K562 (cell line): ENCODE results near the gene ZP3. TPM values are rescaled to one million over a fixed set of nuclear protein-coding genes. Genes with fewer than 3 reads are reported as not detected.

Experiments
- GATAD2B ChIP-seq: fragments of 450-650 bp; IDR thresholded peaks from 2 replicates; pipeline ENCODE4 v1.6.1; 2017; ENCODE audit warnings: mild to moderate bottlenecking, borderline replicate concordance
- MNT ChIP-seq, 2 experiments: fragments of 450-650 bp; conservative IDR thresholded peaks; 2 replicates each; pipeline ENCODE4 v1.6.1; 2017; ENCODE audit warnings: mild to moderate bottlenecking in 2 of 2, moderate library complexity in 2 of 2
- NCOA6 ChIP-seq: fragments of 450-650 bp; IDR thresholded peaks from 2 replicates; pipeline ENCODE4 v1.6.1; 2017; ENCODE audit warnings: mild to moderate bottlenecking
- NR2C1 ChIP-seq, 2 experiments: fragments of 450-650 bp; IDR thresholded peaks; 2 replicates each; pipeline ENCODE4 v1.6.1; 2017; ENCODE audit warnings: mild to moderate bottlenecking in 2 of 2, antibody characterized with exemption in 1 of 2, inconsistent platforms in 1 of 2, missing compliant biosample characterization in 1 of 2, missing genetic modification characterization in 1 of 2
- RBBP5 ChIP-seq: fragments of 200-600 bp; sonication (generic); IDR thresholded peaks from 2 replicates; pipeline ENCODE4 v1.6.1; 2012; ENCODE audit warnings: borderline replicate concordance, mild to moderate bottlenecking, low read length, control low read depth, inconsistent platforms; ENCODE audit not compliant: insufficient read depth, poor library complexity, severe bottlenecking
- RFX1 ChIP-seq: fragments of 450-650 bp; IDR thresholded peaks from 2 replicates; pipeline ENCODE4 v1.6.1; 2016; ENCODE audit warnings: mild to moderate bottlenecking, moderate library complexity
- SAFB2 ChIP-seq: fragments of 200-400 bp; formaldehyde crosslinking; IDR thresholded peaks from 2 replicates; pipeline ENCODE4 v1.6.1; 2018; ENCODE audit warnings: borderline replicate concordance, low read length, low read depth, moderate library complexity; ENCODE audit not compliant: severe bottlenecking
- SLC30A9 ChIP-seq: fragments of 250-450 bp; sonication (Bioruptor Pico); IDR thresholded peaks from 2 replicates; pipeline ENCODE4 v1.8.0; 2022; ENCODE audit warnings: mild to moderate bottlenecking, moderate library complexity
- STAT6 ChIP-seq: sonication (generic); formaldehyde crosslinking; IDR thresholded peaks from 2 replicates; pipeline ENCODE4 v1.8.1; 2023; ENCODE audit warnings: mild to moderate bottlenecking, missing genetic modification reagents
- SUPT5H ChIP-seq: fragments of 450-650 bp; IDR thresholded peaks from 2 replicates; pipeline ENCODE4 v1.6.1; 2016
- TEAD4 ChIP-seq, 2 experiments: sonication (generic) in 1 of 2; formaldehyde crosslinking in 1 of 2; IDR thresholded peaks; 2 replicates each; pipeline versions ENCODE4 v1.6.1 to v1.8.0; 2012 to 2022; ENCODE audit warnings: borderline replicate concordance in 1 of 2, inconsistent platforms in 1 of 2, low read length in 1 of 2, mild to moderate bottlenecking in 1 of 2, missing genetic modification reagents in 1 of 2
- USF1 ChIP-seq: sonication (generic); formaldehyde crosslinking; IDR thresholded peaks from 2 replicates; pipeline ENCODE4 v1.9.0; 2022; ENCODE audit warnings: mild to moderate bottlenecking, missing genetic modification reagents
- XRCC5 ChIP-seq: fragments of 200-400 bp; formaldehyde crosslinking; IDR thresholded peaks from 2 replicates; pipeline ENCODE4 v1.6.1; 2017; ENCODE audit warnings: low read depth, mild to moderate bottlenecking, low read length
- ZNF263 ChIP-seq: sonication (generic); formaldehyde crosslinking; IDR thresholded peaks from 2 replicates; pipeline ENCODE4 v1.8.0; 2022; ENCODE audit warnings: mild to moderate bottlenecking, missing genetic modification reagents, borderline replicate concordance
- ZNF518B ChIP-seq: fragments of 250-450 bp; sonication (Bioruptor Pico); IDR thresholded peaks from 2 replicates; pipeline ENCODE4 v1.5.0; 2021; ENCODE audit warnings: mild to moderate bottlenecking, moderate library complexity
- polyA plus RNA-seq, 8 experiments: library from polyadenylated mRNA; depleted of rRNA in 4 of 8; stranded (reverse) in 5 of 8; unstranded in 3 of 8; fragments of >200 nt; fragmentation: Nextera tagmentation in 2 of 8; fragmentation: Illumina TruSeq in 1 of 8; extraction: Ambion mirVana in 2 of 8; extraction: Trizol in 1 of 8; gene quantifications; 2 replicates each; pipeline versions ENCODE4 v1.2.1 to v1.2.3, GENCODE V29; 2011 to 2014; ENCODE audit warnings: inconsistent platforms in 1 of 8, missing spikeins in 1 of 8
- total RNA-seq, 7 experiments: library from RNA; depleted of rRNA in 6 of 7; stranded (reverse); fragments of >200 nt in 6 of 7; fragmentation: Illumina TruSeq in 2 of 7; extraction: Trizol in 2 of 7; gene quantifications; 2 replicates each; pipeline versions ENCODE4 v1.2.1 to v1.2.3, GENCODE V29; 2011 to 2021; ENCODE audit warnings: low replicate concordance in 1 of 7

The ZP3 gene
- total and polyA plus RNA-seq, 9 of the 15 experiments (the other 6 are each of a cell fraction or from before 2014, with no cell fraction given), result 1.4 to 3.8 (median 2.4) TPM

GRCh38 chr7:76393116-76394031 is 31.4 kb upstream of the ZP3 start (continued):
- TF ChIP-seq ZNF518B (CRISPR knock-in tag), result no peak
- no peak for TF ChIP-seq RFX1
- TF ChIP-seq RBBP5, result peak; percentile 86
- peak; percentile 81 to 94 for TF ChIP-seq MNT (conservative IDR thresholded peaks at IDR 0.05)
- TF ChIP-seq STAT6, result peak; percentile 62; the same call in 1 of the 2 replicates
- TF ChIP-seq XRCC5, result no peak
- TF ChIP-seq NR2C1 (IDR thresholded peaks at IDR 0.05), result no peak
- 0 out of 2 replicates have a peak, but pooled peaks have one; percentile 32 for TF ChIP-seq NR2C1 (tag; IDR thresholded peaks at IDR 0.05)
- TF ChIP-seq ZNF263 (CRISPR knock-in tag), result peak; percentile 59; the same call in 1 of the 2 replicates
- TF ChIP-seq SUPT5H, result peak; percentile 78
- 0 out of 2 replicates have a peak, but pooled peaks have one; percentile 21 for TF ChIP-seq TEAD4 (IDR thresholded peaks at IDR 0.05; ENCODE audit: low read length)
- peak; percentile 46; the same call in 1 of the 2 replicates for TF ChIP-seq TEAD4 (CRISPR knock-in tag; IDR thresholded peaks at IDR 0.05; ENCODE audit: borderline replicate concordance)
- TF ChIP-seq USF1, result peak; percentile 31; the same call in 1 of the 2 replicates
- 0 out of 2 replicates have a peak, but pooled peaks have one; percentile 46 for TF ChIP-seq SLC30A9 (CRISPR knock-in tag)
- no peak for TF ChIP-seq SAFB2
- no peak for TF ChIP-seq NCOA6
- peak; percentile 97 for TF ChIP-seq GATAD2B
